Ascending aorta (tissue), 2 donors: ENCODE results near the gene RRP7A. TPM values are rescaled to one million over a fixed set of nuclear protein-coding genes. Genes with fewer than 3 reads are reported as not detected.
"Not testable (repeated sequence)": the region's sequence is repeated elsewhere in the genome, so short reads cannot be mapped to it uniquely, and the experiment has no call there.

ENCODE experiments used
- DNase-seq, 2 donors: peaks; one replicate each; pipeline ENCODE4 v3.0.0-alpha.2; 2019; ENCODE audit warnings: low spot score in 2 of 2
- H3K27ac ChIP-seq, 2 donors: fragments of 200-600 bp; sonication (generic); one replicate each; pipeline ENCODE4 v1.5.1; 2016 to 2017; ENCODE audit warnings: mild to moderate bottlenecking in 1 of 2
- H3K27me3 ChIP-seq: fragments of 200-600 bp; sonication (generic); one replicate; pipeline ENCODE4 v1.5.1; 2017
- H3K36me3 ChIP-seq, 2 donors: fragments of 200-600 bp; sonication (generic); one replicate each; pipeline ENCODE4 v1.5.1; 2016
- H3K4me1 ChIP-seq, 2 donors: fragments of 200-600 bp; sonication (generic); one replicate each; pipeline ENCODE4 v1.5.1; 2016 to 2017; ENCODE audit warnings: mild to moderate bottlenecking in 1 of 2
- H3K4me3 ChIP-seq, 2 donors: fragments of 200-600 bp; sonication (generic); one replicate each; pipeline ENCODE4 v1.5.1; 2016 to 2017; ENCODE audit warnings: mild to moderate bottlenecking in 1 of 2
- H3K9me3 ChIP-seq, 2 donors: fragments of 200-600 bp; sonication (generic); one replicate each; pipeline ENCODE4 v1.5.1; 2016
- CTCF ChIP-seq, 3 experiments: fragments of 200-600 bp in 2 of 3; fragments of 450-650 bp in 1 of 3; sonication (generic) in 2 of 3; IDR thresholded peaks; one replicate each; pipeline ENCODE4 v1.5.1; 2016 to 2019; ENCODE audit warnings: antibody characterized with exemption in 3 of 3, mild to moderate bottlenecking in 1 of 3, moderate library complexity in 1 of 3
- intact Hi-C: fragments of 100-400 bp; cut with DNase I; formaldehyde crosslinking; loops from one replicate; pipeline ENCODE4 v1.15.1; 2023
- total RNA-seq: library from RNA; depleted of rRNA; stranded (reverse); fragments of >200 nt; gene quantifications from one replicate; pipeline ENCODE4 v1.1.0, GENCODE V29; 2016

Gene RRP7A
- total RNA-seq, 1 donor from 2014 or later, result 50.0 TPM

- no peaks in the 10 kb centered on the region for H3K9me3 ChIP-seq
- no peak for DNase-seq
- no peak overlapping the region for H3K4me3 ChIP-seq
- H3K4me1 ChIP-seq, result no peaks in the 10 kb centered on the region
- no peaks in the 10 kb centered on the region for H3K27me3 ChIP-seq
- TF ChIP-seq CTCF (IDR thresholded peaks at IDR 0.05), result no peak
- no peaks in the 10 kb centered on the region for H3K36me3 ChIP-seq
- intact Hi-C loops, result no loop called here
- H3K27ac ChIP-seq, result no peak overlapping the region
These were observed 26.2 kb downstream of the RRP7A start for GRCh38 chr22:42493393-42493792.

DNA sequence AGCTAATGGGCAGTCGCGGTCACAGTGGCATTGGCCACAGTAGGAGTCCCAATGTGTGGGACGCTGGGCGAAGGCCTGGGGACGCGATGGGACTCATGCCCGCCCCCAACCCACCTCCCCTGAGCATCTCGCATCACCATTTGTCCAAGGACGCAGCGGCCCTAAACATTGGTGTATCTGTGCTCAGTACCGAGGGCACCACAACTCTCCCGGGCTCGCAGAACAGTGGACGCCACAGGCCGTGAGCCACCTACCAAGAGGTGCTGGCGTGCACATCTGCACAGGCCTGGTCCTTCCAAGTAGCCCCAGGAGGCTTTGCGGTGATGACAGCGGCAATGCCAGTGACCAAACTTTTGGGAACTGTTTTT, 27.3 kb downstream of the RRP7A start:
- no peak overlapping the region for H3K27ac ChIP-seq
- H3K4me3 ChIP-seq, result no peak overlapping the region
- no peaks in the 10 kb centered on the region for H3K27me3 ChIP-seq
- TF ChIP-seq CTCF (IDR thresholded peaks at IDR 0.05), result no peak
- no peak for DNase-seq
- H3K9me3 ChIP-seq, result no peaks in the 10 kb centered on the region
- no peaks in the 10 kb centered on the region for H3K36me3 ChIP-seq
- intact Hi-C loops, result no loop called here
- no peaks in the 10 kb centered on the region for H3K4me1 ChIP-seq

DNA sequence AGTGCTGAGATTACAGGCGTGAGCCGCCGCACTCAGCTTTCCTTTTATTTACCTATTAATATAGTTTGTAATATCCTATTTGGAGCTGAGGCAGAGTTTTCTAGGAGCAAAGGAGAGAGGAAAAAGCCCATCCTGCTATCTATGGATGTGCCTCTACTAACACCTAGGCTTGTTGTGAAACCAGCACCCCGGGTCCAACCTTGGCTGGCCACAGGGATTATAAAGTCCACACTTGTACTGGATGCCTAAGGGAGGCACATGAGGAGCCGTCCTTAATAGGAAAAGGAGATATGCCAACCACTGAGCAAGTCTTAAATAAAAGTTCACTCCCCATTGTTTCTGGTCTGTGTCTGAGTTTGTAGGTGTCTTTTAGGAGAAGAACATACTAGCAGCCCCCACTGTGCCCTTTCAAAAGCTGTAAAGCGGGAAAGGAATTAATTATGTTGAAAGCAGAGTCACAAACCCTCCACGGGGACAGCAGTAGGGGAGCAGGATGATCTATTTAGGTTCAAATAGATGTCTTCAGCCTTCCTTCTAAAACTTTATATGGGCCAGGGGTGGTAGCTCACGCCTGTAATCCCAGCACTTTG, 29.3 kb downstream of the RRP7A start:
- intact Hi-C loops, result no loop called here
- no peak for TF ChIP-seq CTCF (IDR thresholded peaks at IDR 0.05)
- Histone ChIP-seq H3K4me3 (no peak overlapping the region), H3K27me3 (no peaks in the 10 kb centered on the region), H3K27ac (no peak overlapping the region), H3K9me3 (no peaks in the 10 kb centered on the region), H3K36me3 (no peaks in the 10 kb centered on the region), H3K4me1 (no peaks in the 10 kb centered on the region)
- no peak for DNase-seq

DNA sequence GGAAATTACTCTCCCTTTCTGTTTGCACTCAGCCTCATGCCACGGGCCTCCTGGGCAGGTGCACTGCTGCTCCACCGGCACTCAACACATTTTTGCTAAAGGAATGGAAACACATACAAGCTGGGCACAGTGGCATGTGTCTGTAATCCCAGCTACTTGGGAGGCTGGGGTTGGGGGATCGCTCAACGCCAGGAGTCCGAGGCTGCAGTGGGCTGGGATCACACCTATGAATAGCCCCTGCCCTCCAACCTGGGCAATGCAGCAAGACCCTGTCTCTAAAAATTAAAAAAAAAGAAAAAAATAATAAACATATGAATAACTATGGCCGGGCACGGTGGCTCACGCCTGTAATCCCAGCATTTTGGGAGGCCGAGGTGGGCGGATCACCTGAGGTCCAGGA, 30.6 kb downstream of the RRP7A start:
- Histone ChIP-seq H3K4me1 (no peaks in the 10 kb centered on the region), H3K36me3 (no peaks in the 10 kb centered on the region), H3K9me3 (no peaks in the 10 kb centered on the region), H3K4me3 (no peak overlapping the region), H3K27me3 (no peaks in the 10 kb centered on the region), H3K27ac (no peak overlapping the region)
- intact Hi-C loops, result no loop called here
- TF ChIP-seq CTCF (IDR thresholded peaks at IDR 0.05), result no peak
- no peak for DNase-seq

DNA sequence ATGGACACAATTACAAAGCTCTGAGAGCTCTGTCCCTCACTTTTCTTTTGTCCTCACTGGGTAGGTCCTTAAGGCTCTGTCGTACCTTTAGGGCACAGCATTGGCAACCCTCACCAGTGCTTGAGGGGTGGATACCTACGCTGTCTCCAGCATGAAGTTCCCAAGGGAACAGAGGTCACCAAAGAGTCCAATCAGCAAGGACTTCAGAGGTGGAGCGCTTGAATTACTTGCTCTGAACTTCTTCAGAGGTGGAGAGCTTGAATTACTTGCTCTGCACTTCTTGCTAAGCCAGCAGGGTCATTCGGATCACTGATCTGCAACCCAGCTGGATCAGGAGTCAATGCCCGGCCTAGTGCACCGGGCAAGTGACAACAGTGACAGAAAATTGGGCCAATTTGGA, 35.1 kb downstream of the RRP7A start:
- H3K9me3 ChIP-seq, result no peaks in the 10 kb centered on the region
- no peak overlapping the region for H3K27ac ChIP-seq
- intact Hi-C loops, result no loop called here
- no peaks in the 10 kb centered on the region for H3K4me1 ChIP-seq
- no peak for DNase-seq
- no peaks in the 10 kb centered on the region for H3K36me3 ChIP-seq
- TF ChIP-seq CTCF (IDR thresholded peaks at IDR 0.05), result no peak
- no peaks in the 10 kb centered on the region for H3K27me3 ChIP-seq
- no peak overlapping the region for H3K4me3 ChIP-seq

GRCh38 chr22:42483610-42484223, 35.9 kb downstream of the RRP7A start:
- H3K36me3 ChIP-seq, H3K4me1 ChIP-seq, intact Hi-C loops, H3K9me3 ChIP-seq, H3K27me3 ChIP-seq, H3K4me3 ChIP-seq, H3K27ac ChIP-seq, DNase-seq: not testable (repeated sequence)
